Glutamatergic neuron (in vitro differentiated cells): ENCODE results near the gene PDE8A. TPM values are rescaled to one million over a fixed set of nuclear protein-coding genes. Genes with fewer than 3 reads are reported as not detected.

ENCODE experiments used
- DNase-seq: peaks from one replicate; pipeline ENCODE4 v3.0.0; 2022
- H3K27ac Mint-ChIP-seq: one replicate; pipeline ENCODE4 v1.8.0; 2020; ENCODE audit warnings: mild to moderate bottlenecking, mixed read lengths, inconsistent platforms; ENCODE audit not compliant: unreplicated experiment
- H3K27me3 Mint-ChIP-seq: one replicate; pipeline ENCODE4 v1.8.0; 2020; ENCODE audit warnings: mild to moderate bottlenecking, moderate library complexity, mixed read lengths, inconsistent platforms; ENCODE audit not compliant: unreplicated experiment
- H3K36me3 Mint-ChIP-seq: one replicate; pipeline ENCODE4 v1.8.0; 2020; ENCODE audit warnings: mild to moderate bottlenecking, mixed read lengths, inconsistent platforms; ENCODE audit not compliant: unreplicated experiment
- H3K4me1 Mint-ChIP-seq: one replicate; pipeline ENCODE4 v1.8.0; 2020; ENCODE audit warnings: mild to moderate bottlenecking, low read depth, mixed read lengths, inconsistent platforms; ENCODE audit not compliant: unreplicated experiment
- H3K4me3 Mint-ChIP-seq: one replicate; pipeline ENCODE4 v1.8.0; 2020; ENCODE audit warnings: mild to moderate bottlenecking, mixed read lengths, inconsistent platforms; ENCODE audit not compliant: unreplicated experiment
- H3K9me3 Mint-ChIP-seq: one replicate; pipeline ENCODE4 v1.8.0; 2020; ENCODE audit warnings: mild to moderate bottlenecking, moderate library complexity, mixed read lengths, inconsistent platforms; ENCODE audit not compliant: unreplicated experiment
- CTCF ChIP-seq: fragments of 200-600 bp; sonication (generic); IDR thresholded peaks from one replicate; pipeline ENCODE4 v1.5.0; 2021; ENCODE audit not compliant: partially characterized antibody, unreplicated experiment
- long read RNA-seq: library from polyadenylated mRNA; unstranded; transcript quantifications from one replicate; pipeline ENCODE4 v2.0.0, GENCODE V29; 2020; ENCODE audit not compliant: unreplicated experiment
- total RNA-seq: library from RNA; stranded (reverse); fragmentation: NEBNext Ultra II Directional; extraction: Animal tissue kit (Norgen Biotek cat#: 25700); gene quantifications from one replicate; pipeline ENCODE4 v1.2.1, GENCODE V29; 2021; ENCODE audit not compliant: unreplicated experiment

The PDE8A gene
- 5.7 TPM for total RNA-seq
- long read RNA-seq = 0 reads

GRCh38 chr15:84981711-84982300 is at the start of gene PDE8A:
Gene PDE8A (plus strand): TSS chr15:84981856. CDS start chr15:84982163, 307 bp downstream.
- Mint-ChIP-seq H3K36me3 (no peaks in the 10 kb centered on the region), H3K4me3 (peak within 1 kb of the TSS; percentile 86), H3K9me3 (peaks cover 7% of the 10 kb centered on the region), H3K27me3 (peaks cover 12% of the 10 kb centered on the region), H3K4me1 (no peaks in the 10 kb centered on the region), H3K27ac (no peak within 1 kb of the TSS)
- no peak for TF ChIP-seq CTCF
- DNase-seq = peak; percentile 45

GRCh38 chr15:84934942-84935729 is 46.5 kb upstream of the PDE8A start:
- Mint-ChIP-seq H3K9me3 (no peaks in the 10 kb centered on the region), H3K27ac (no peak overlapping the region), H3K4me3 (no peak overlapping the region), H3K36me3 (no peaks in the 10 kb centered on the region), H3K27me3 (peaks cover 2% of the 10 kb centered on the region), H3K4me1 (no peaks in the 10 kb centered on the region)
- no peak for TF ChIP-seq CTCF
- no peak for DNase-seq

- Mint-ChIP-seq H3K4me1 (no peaks in the 10 kb centered on the region), H3K4me3 (no peak overlapping the region), H3K36me3 (no peaks in the 10 kb centered on the region), H3K27me3 (peaks cover 2% of the 10 kb centered on the region), H3K9me3 (no peaks in the 10 kb centered on the region), H3K27ac (no peak overlapping the region)
- DNase-seq = no peak
- no peak for TF ChIP-seq CTCF
These were observed 44.5 kb upstream of the PDE8A start for GRCh38 chr15:84937144-84937543.

- Mint-ChIP-seq H3K4me1 (peaks cover under 1% of the 10 kb centered on the region), H3K27ac (no peak overlapping the region), H3K27me3 (peaks cover 4% of the 10 kb centered on the region), H3K36me3 (no peaks in the 10 kb centered on the region), H3K4me3 (no peak overlapping the region), H3K9me3 (no peaks in the 10 kb centered on the region)
- no peak for TF ChIP-seq CTCF
- DNase-seq = no peak
These were observed 42.9 kb upstream of the PDE8A start for GRCh38 chr15:84938726-84939125.

- H3K27ac Mint-ChIP-seq = no peak overlapping the region
- TF ChIP-seq CTCF = no peak
- no peak overlapping the region for H3K4me3 Mint-ChIP-seq
These were observed 41.3 kb upstream of the PDE8A start for GRCh38 chr15:84940399-84940798.

More at GRCh38 chr15:84940399-84940798, 41.3 kb upstream of the PDE8A start:
- Mint-ChIP-seq H3K4me1 (peaks cover 12% of the 10 kb centered on the region), H3K27me3 (peaks cover 9% of the 10 kb centered on the region), H3K9me3 (peaks cover 7% of the 10 kb centered on the region), H3K36me3 (no peaks in the 10 kb centered on the region)
- no peak for DNase-seq
